Right ventricle myocardium inferior (tissue), 1 donor: ENCODE measurements around the gene SNAPC5. TPM values are rescaled to one million over a fixed set of nuclear protein-coding genes. Genes with fewer than 3 reads are reported as not detected.
"Not testable (repeated sequence)": the region's sequence is repeated elsewhere in the genome, so short reads cannot be mapped to it uniquely, and the experiment has no call there.

ENCODE experiments used
- ATAC-seq: fragments of 200-7000 bp; cut with Tn5 transposase; one replicate; pipeline ENCODE4 v1.9.1; 2020; ENCODE audit warnings: mild to moderate bottlenecking, moderate library complexity
- DNase-seq: peaks from one replicate; pipeline ENCODE4 v3.0.0; 2021; ENCODE audit errors: missing footprints
- intact Hi-C: fragments of 100-400 bp; cut with DNase I; formaldehyde crosslinking; loops from one replicate; pipeline ENCODE4 v1.11.0; 2022
- total RNA-seq: library from RNA; stranded (reverse); fragmentation: NEBNext Ultra II Directional; extraction: Animal tissue kit (Norgen Biotek cat#: 25700); gene quantifications from one replicate; pipeline ENCODE4 v1.2.1, GENCODE V29; 2021
- donor health status: DM: no; HTN: yes; CAD: no; lungs with severe emphysema.

The SNAPC5 gene
- total RNA-seq, 1 donor from 2014 or later: 40.8 TPM

DNA sequence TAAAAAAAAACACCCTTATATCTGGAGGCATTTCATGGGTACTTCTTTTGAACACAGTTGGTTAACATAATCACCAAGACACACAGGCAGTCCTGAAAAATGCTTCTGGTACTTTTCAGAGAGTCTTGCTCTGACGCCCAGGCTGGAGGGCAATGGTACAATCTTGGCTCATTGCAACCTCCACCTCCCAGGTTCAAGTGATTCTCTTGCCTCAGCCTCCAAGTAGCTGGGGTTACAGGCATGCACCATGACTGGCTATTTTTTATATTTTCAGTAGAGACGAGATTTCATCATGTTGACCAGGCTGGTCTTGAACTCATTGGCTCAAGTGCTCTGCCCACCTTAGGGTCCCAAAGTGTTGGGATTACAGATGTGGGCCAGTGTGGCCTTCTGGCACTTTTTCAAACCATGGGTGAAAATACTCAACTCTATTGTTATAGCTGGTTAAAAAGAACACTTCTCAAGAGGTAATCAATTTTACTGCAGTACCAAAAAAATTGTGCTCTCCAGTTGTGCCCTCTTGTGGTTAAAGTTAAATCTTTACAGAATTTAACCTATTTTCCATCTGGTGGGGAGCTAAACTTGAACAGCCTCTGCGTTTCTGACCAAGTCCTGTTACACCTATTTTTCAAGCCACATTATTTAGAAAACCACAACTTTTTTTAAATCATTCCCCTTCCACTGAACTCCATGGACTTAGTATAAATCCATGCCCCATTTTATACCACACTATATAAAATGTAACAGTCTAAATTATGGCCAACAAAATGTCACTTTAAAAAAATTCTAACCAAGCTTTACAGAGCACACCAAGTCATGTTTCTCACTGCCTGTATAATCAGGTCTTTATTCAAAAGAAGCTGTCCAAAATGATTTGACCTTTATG, 1.2 kb upstream of the SNAPC5 start:
- DNase-seq (no peak), ATAC-seq (no peak)
- intact Hi-C loops: loop anchor here (5.0 to 10.0 kb wide), 3 partner anchors 144 to 246 kb away; partner anchors contain the start of genes DIS3L, MEGF11 and TIPIN

DNA sequence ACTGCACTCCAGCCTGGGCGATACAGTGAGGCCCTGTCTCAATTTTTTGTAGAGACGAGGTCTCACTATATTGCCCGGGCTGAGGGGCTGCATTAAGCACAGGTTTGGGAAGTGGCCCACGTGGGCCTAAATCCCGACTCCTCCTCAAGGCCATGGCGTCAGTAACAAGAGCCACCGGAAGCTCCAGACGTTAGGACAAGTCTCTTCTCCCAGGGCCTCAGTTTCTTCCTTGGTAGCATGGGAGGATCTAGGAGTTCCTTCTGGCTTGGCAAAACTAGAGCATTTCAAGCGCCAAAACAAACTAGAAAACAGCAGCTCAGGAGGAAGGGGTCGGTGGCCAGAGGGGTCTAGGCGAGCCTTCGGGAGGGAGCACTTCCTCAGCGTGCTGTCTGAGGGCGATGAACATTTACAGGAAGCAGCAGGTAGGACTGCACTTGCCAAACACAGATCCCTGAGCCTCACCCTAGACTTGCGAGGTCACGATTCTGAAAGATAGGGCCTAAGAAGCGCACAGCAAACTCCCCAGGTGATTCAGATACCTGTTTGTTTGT, 536 bp downstream of the SNAPC5 start:
- intact Hi-C loops: loop anchor here (1.0 to 10.0 kb wide), 4 partner anchors 111 to 245 kb away; partner anchors contain the start of genes DIS3L, MAP2K1, MEGF11 and TIPIN
- ATAC-seq: no peak
- DNase-seq: no peak

DNA sequence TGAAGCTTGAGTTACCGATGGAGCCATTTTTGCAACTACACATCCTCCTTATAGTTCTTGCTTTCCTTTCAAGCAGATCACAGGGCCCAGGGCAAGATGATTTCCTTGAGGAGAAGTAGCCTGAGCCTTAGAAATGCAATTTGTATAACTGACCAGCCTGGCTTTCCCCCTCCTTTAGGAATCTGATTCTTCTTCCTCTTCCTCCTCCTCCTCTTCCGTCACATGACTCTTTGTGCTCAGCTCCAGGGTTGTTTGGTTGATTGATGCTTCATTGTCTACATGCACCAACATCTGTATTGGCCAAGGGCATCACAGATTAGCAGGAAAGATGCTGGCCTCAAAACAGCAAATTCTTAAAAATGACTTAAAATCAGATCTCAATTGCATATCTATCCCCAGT, 3.3 kb downstream of the SNAPC5 start:
- ATAC-seq: no peak
- intact Hi-C loops: loop anchor here (10.0 kb wide), 1 partner anchor 139 kb away; the partner anchor contains the start of gene TIPIN
- no peak for DNase-seq

DNA sequence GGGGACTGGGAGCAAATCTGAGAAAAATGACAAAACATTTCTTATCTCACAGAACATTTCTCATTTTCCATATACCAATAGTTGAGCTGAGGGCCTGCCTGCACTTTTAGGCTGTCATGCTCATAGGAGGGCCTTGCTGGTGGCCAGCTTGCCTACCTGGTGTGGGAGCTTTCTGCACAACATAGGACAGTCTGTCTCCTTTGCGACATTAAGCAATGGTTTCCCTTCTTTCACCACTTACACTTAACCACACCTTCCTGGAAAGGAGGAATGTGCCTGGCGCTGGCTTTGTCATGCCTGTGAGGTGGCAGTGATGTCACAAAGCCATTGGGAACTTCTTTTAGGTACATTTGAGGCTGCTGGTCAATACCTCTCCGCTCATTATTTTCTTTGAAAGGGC, 5.7 kb downstream of the SNAPC5 start:
- DNase-seq: no peak
- intact Hi-C loops: loop anchor here (10.0 kb wide), 1 partner anchor 137 kb away; the partner anchor contains the start of gene TIPIN
- no peak for ATAC-seq

DNA sequence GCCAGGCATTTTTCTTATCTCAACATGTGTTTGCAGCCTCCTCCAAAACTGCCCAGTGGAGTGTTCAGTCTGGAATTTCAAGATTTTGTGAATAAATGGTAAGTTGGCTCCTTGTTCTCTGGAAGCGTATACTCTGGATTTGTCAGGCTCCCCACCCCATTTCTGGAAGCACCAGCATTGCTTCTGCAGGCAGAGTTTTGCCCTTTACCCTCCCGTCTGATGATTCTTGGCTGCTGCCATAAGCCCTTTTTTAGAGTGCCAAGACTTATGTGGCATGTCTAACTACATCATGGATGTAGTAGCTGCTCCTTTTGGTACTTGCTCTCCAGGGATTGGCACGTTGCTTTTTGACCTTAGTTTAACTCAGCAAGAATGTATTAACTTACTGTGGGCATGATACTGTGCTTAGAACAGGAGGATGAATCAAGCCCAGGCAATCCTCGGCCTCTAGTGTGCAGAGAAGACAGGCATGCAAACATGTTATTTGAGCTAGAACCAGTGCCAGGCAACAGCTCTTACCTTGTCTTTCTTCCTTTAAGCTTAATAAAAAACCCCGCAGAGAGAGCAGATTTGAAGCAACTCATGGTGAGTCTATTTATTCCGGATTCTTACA, 8.3 kb downstream of the SNAPC5 start:
- ATAC-seq: no peak
- intact Hi-C loops: no loop called here
- DNase-seq: no peak

DNA sequence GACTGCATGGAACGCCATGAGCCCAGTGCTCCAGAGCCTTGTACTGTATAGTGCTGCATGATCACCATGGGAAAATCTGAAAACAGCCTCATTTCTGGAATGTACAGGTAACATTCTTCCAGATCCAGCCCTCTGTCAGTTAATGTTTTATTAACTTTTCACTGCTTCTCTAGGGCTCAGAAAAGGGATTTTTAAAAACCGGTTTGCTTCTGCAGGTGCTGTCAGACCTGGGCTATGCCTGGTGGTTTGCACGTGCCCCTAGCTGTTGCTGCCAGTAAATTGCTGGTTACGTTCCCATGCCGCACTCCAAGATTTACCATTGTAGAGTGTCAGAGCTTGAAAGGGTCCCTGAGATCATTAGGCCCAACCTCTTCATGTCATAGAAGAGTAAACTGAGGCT, 9.0 kb downstream of the SNAPC5 start:
- ATAC-seq (no peak), DNase-seq (no peak)
- intact Hi-C loops: no loop called here

DNA sequence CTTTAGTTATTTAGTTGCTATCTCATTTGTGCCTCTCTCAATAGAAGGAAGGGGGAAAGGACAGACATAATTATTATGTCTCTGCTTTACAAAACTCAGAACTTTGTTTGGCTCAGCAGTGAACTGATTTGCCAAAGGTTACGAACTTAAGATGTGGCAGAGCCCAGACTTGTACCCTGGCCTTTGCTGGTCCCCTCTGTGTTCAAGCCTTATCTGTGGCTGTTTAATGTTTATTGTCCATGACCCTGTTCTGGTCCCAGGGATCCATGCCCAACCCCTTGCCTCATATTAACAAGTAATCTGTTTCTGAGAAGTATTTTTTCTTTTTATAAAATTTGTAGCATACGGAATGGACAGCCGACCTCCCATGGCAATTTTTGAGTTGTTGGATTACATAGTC, 10.7 kb downstream of the SNAPC5 start:
- intact Hi-C loops: no loop called here
- DNase-seq (no peak), ATAC-seq (no peak)

DNA sequence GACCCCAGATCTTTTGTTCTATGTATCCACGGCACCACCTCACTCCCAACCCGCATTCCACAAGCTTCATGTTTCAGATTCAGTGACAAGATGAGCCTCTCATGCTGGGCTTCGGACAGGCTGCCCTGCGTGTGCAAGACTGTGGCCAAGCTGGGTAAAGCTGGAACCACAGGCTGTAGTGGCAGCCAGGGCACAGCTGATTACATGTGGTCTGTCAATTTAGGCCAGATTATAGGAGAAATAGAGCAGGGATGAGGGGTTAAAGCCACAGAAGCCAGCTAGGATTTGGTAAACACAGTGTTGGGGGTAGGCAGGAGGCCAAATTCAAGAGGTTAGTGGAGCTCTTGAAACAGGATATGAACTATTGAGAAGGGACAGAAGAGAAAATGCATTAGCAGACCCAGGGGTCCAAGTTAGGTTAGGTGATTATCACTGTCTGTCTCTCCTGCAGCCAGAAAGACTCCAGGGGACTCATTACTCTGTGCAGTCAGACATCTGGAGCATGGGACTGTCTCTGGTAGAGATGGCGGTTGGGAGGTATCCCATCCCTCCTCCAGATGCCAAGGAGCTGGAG, 12.9 kb downstream of the SNAPC5 start:
- ATAC-seq (no peak), DNase-seq (no peak)
- intact Hi-C loops: no loop called here

DNA sequence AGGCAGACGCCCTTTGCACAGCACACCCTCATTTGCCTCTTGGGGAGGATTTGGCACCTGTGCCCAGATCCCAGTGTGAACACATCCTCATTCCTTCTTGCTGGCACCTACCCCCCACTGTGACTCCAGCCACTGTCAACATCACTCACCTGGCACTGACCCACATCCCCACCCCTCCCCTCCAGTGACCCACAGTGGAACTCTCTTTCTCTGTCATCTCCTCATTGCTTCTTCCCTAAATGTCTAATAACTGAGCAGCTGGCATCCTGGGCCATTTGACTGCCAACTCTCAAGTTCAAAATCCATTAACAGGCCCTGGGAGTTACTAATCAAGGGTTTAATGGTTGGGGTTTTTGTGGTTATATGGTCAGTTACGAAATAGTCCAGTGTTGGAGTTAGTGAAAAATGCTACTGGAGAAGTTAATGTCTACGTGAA, 14.4 kb downstream of the SNAPC5 start:
- peak; percentile 26 for ATAC-seq
- intact Hi-C loops: no loop called here
- no peak for DNase-seq

DNA sequence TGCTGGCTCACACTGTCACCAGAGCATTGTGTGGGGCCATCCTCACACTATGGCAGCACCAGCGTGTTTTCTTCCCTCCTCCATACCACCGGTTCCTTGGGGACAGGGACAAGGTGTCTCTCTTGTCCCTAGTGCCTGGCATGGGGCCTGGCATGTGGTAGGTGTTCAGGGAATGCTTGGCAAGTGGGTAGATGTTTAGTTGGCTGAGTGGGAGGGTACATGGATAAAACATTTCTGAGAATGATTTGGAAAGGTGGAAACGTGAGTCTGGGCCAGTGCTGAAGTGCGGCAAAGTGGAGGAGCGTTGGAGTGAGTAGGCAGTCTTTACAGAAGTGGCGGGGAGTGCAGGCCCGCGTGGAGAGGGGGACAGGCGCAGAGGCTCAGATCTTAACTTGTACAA, 15.0 kb downstream of the SNAPC5 start:
- DNase-seq (no peak), ATAC-seq (peak; percentile 75)
- intact Hi-C loops: no loop called here

DNA sequence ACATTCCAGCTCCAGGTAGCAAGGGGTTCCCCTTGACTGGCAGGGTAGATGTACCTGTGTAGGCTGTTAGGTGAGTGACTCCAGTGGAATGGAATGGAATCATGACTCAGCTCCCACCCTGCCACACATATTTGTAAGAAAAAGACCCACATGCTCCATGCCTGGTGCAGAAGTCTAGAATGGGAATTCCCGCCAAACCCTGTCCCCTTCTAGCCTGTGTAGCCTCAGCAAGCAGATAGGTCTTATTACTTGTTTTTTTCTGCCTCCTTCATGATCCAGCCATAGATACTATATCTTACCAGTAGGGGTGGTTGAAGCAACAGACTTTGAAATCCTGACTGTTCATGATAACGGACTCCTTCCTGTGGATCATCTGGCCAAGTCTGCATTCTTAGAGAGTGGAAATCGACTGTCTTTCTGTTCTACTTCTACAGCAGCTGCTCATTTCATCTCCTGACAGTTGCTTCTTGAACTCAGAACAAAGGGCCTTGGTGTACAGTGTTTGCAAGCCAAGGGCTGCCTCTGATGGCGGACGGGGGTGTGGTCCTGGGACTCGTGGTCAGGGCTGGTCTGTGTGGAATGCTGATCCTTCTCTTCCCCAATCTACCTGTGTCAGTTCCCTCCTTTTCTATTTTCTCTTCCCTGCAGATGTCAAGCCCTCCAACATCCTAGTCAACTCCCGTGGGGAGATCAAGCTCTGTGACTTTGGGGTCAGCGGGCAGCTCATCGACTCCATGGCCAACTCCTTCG, 16.3 kb downstream of the SNAPC5 start:
- ATAC-seq (no peak), DNase-seq (no peak)
- intact Hi-C loops: no loop called here

DNA sequence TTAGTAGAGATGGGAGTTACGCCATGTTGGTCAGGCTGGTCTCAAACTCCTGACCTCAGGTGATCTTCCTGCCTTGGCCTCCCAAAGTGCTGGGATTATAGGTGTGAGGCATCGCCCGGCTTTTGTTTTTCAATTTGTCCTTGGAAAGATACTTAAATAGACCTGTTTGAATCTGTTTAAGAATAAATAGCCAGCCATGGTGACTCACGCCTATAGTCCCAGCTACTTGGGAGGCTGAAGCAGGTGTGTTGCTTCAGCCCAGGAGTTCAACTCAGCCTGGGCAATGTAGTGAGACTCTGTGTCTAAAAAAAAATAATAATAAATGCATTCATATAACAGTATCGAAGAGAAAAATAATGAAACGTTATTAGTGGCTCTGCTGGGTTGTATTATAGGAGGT, 17.3 kb downstream of the SNAPC5 start:
- no peak for ATAC-seq
- no peak for DNase-seq
- intact Hi-C loops: no loop called here

DNA sequence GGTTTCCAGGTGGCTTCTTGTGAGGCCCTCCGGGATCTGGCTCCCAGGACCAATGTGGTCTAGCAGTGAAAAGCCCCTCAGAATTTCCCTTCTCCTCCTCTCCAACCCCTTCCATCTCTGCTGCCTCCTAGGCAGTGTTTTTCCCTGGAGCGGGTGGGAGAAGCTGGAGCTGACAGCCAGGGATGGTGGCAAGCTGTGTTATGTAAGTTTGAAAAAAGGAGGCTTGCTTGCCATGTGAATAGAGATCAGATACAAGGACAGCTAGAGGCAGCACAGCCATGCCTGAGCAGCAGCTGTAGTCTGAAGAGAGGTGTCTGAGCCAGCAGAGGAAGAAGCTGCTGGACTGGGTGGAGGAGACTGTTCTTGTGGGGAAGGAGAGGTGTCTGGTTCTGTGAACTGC, 20.6 kb downstream of the SNAPC5 start:
- intact Hi-C loops: no loop called here
- ATAC-seq: no peak
- no peak for DNase-seq

DNA sequence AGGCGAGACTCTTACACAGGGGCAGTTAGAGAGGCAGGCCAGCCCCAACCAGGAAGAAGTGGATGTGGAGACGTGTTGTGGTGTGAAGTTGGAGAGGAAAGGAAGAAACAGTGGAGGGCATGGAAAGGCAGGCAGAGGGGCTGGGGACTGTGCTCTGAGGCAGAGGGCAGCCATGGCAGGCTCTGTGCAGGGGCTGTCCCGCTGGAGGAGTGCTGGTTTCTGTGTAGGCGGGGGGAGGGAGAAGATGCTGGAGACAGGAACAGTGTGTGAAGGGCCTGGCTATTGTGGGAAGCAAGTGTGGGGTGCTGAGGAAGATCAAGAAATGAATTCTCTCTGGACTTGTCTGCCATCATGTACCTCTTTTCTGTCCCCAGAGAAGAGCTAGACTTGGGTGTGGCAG, 21.0 kb downstream of the SNAPC5 start:
- ATAC-seq (no peak), DNase-seq (no peak)
- intact Hi-C loops: no loop called here

DNA sequence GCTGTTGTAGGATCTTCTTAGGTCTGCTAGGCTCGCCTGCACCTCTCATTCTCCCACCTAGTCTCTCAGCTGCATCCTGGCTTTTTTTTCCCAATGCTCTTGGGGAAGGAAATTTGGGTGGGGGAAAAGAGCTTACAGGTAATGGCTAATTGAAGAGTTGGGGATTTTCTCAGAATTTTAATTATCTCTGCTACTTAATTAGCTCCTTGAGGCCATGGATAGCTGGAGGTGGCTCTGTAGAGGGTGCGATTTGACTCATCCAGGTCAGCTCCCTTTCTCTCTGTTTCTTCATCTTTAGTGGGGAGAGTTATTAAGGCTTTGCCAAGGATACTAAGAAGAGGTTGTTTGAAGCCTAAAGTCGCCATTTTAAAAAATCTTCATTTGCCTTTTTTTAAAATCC, 22.6 kb downstream of the SNAPC5 start:
- DNase-seq (no peak), ATAC-seq (no peak)
- intact Hi-C loops: no loop called here

DNA sequence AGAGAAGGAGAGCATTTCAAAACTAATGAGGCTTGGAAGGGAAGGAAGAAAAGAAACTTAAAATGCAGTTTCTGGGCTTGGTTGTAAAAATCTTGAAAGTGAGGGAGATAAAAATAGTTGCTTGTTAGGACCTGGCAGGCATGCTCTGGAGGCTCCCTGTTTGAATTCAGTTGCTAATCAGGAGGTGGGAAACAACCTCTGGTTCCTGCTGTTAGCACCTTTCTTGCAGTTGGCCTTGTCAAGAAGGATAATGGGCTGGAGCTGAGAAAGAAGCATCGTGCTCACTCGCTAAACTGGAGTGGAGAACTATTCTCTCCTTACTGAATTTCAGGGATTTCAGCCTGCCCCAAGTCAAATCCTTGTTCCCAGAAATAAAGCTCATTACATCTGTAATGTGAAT, 23.4 kb downstream of the SNAPC5 start:
- DNase-seq: no peak
- intact Hi-C loops: no loop called here
- no peak for ATAC-seq

DNA sequence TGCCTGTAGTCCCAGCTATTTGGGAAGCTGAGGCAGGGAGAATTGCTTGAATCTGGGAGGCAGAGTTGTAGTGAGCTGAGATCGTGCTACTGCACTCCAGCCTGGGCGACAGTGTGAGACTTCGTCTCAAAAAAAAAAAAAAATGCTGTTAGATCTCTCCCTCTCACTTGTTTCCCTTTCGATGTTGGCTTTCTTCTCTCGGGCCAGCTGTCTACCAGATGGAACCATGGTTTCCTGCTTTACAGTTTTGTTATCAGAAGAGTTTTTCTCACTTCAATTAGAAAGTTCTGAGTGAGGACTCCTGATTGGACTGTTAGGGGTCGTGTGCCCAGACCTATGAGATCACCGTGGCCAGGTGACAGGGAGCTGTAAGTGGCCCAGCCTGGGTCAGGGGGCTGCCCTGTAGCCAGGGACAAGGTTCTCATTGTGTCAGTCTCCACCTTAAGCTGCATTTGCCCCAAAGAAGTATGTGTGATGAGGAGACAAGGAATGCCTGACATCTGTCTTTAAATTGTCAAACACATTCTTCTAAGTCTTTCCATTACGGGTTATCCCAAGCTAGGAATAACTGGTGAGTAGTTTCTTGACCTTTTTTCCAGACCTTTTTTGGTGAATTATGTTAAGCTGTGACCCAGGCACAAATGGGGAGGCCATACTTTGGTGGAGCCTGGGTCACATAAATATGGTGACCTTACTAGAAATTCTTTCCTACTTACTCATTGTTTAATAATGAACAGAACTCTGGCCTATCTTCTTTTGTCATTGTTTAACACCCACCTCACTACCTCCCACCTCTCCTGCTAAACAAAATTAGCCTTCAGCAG, 25.2 kb downstream of the SNAPC5 start:
- DNase-seq (no peak), ATAC-seq (peak; percentile 64)
- intact Hi-C loops: no loop called here

DNA sequence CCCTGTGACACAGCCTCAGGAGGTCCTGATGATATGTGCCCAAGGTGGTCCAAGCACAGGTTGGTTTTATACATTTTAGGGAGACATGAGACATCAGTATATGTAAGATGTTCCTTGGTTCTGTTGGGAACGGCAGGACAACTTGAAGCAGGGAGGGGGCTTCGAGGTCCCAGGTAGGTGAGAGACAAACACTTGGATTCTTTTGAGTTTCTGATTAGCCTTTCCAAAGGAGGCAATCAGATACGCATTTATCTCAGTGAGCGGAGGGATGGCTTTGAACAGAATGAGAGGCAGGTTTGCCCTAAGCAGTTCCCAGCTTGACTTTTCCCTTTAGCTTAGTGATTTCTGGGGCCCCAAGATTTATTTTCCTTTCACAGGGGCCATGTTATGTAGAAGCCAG, 26.7 kb downstream of the SNAPC5 start:
- ATAC-seq, intact Hi-C loops, DNase-seq: not testable (repeated sequence)
